Measurements from ENCODE around the gene TTC7B. TPM values are rescaled to one million over a fixed set of nuclear protein-coding genes. Genes with fewer than 3 reads are reported as not detected.

TTC7B gene
- total and polyA plus RNA-seq, 9 of the 15 experiments (the other 6 are each of a cell fraction or from before 2014, with no cell fraction given) = 2.2 to 77.2 (median 36.7) TPM

- no peak for TF ChIP-seq ZNF589 (CRISPR knock-in tag; IDR thresholded peaks at IDR 0.05; ENCODE audit: low read depth)
- no peak for TF ChIP-seq SMAD4 (CRISPR knock-in tag; conservative IDR thresholded peaks at IDR 0.05)
- peak; percentile 16 for TF ChIP-seq TBP (optimal IDR thresholded peaks at IDR 0.05; ENCODE audit: low read depth, low read length)
- peak; percentile 94 for TF ChIP-seq USF2 (CRISPR knock-in tag; IDR thresholded peaks at IDR 0.05)
- peak; percentile 72; the same call in 1 of the 2 replicates for TF ChIP-seq CTBP1 (IDR thresholded peaks at IDR 0.05; ENCODE audit: borderline replicate concordance)
- TF ChIP-seq RNF2 (IDR thresholded peaks at IDR 0.05) = no peak
- 0 out of 2 replicates have a peak, but pooled peaks have one; percentile 18 for TF ChIP-seq NR2C1 (IDR thresholded peaks at IDR 0.05)
- no peak for TF ChIP-seq NR2C1 (tag; IDR thresholded peaks at IDR 0.05)
- no peak for TF ChIP-seq HMG20A (CRISPR knock-in tag; conservative IDR thresholded peaks at IDR 0.05)
- TF ChIP-seq SMARCB1 (IDR thresholded peaks at IDR 0.05; ENCODE audit: insufficient read length, low read depth) = no peak
- 0 out of 4 replicates have a peak, but pooled peaks of 1 of the 2 experiments have one; percentile 32 for TF ChIP-seq MNT (conservative IDR thresholded peaks at IDR 0.05)
- TF ChIP-seq ZNF79 (CRISPR knock-in tag; IDR thresholded peaks at IDR 0.05; ENCODE audit: low read depth) = no peak
- TF ChIP-seq TFE3 (CRISPR knock-in tag; IDR thresholded peaks at IDR 0.05) = peak; percentile 65
- TF ChIP-seq ATF7 (IDR thresholded peaks at IDR 0.05) = 0 out of 2 replicates have a peak, but pooled peaks have one; percentile 26
- TF ChIP-seq MITF (IDR thresholded peaks at IDR 0.05) = peak; percentile 67; the same call in 1 of the 2 replicates
- TF ChIP-seq ZBTB11 (CRISPR knock-in tag; IDR thresholded peaks at IDR 0.05) = no peak
- TF ChIP-seq RAD21 (CRISPR knock-in tag; conservative IDR thresholded peaks at IDR 0.05 in 1 of 2, IDR thresholded peaks at IDR 0.05 in 1 of 2) = peak in 1 of 2 experiments; percentile 10; a peak in 1 of 4 replicates
Observed at GRCh38 chr14:90556666-90557450, 259.4 kb downstream of the TTC7B start (continued).

Measured in K562 (cell line).